ENCODE results near the gene DIP2C.

GRCh38 chr10:404991-405390 is 284.5 kb downstream of the DIP2C start:
- no peak for TF ChIP-seq CTCF (IDR thresholded peaks at IDR 0.05)
- no peak for TF ChIP-seq POLR2A (IDR thresholded peaks at IDR 0.05)
